Limb (tissue), 2 donors: ENCODE data around the gene NFIA.

Experiments
- DNase-seq, 2 donors: peaks; one replicate each; pipeline ENCODE4 v3.0.0-alpha.2; 2016; ENCODE audit errors: extremely low spot score in 2 of 2

The NFIA gene

GRCh38 chr1:61426254-61426653, 343.9 kb downstream of the NFIA start:
- DNase-seq = no peak

GRCh38 chr1:61426885-61427284, 344.5 kb downstream of the NFIA start:
- DNase-seq = no peak

- DNase-seq = peak in 1 of 2 donors; percentile 55
Measured at GRCh38 chr1:61427510-61427909, 345.1 kb downstream of the NFIA start.

GRCh38 chr1:61428146-61428545, 345.8 kb downstream of the NFIA start:
- DNase-seq = peak in 1 of 2 donors; percentile 70

GRCh38 chr1:61432616-61433388, 350.4 kb downstream of the NFIA start:
- DNase-seq = no peak

GRCh38 chr1:61433646-61434045, 351.3 kb downstream of the NFIA start:
- no peak for DNase-seq

GRCh38 chr1:61434276-61434675, 351.9 kb downstream of the NFIA start:
- no peak for DNase-seq

GRCh38 chr1:61435226-61435625, 352.9 kb downstream of the NFIA start:
- DNase-seq = no peak

GRCh38 chr1:61436016-61436415, 353.7 kb downstream of the NFIA start:
- no peak for DNase-seq

GRCh38 chr1:61436491-61437120, 354.2 kb downstream of the NFIA start:
- no peak for DNase-seq

GRCh38 chr1:61439234-61439633, 356.9 kb downstream of the NFIA start:
- no peak for DNase-seq

- no peak for DNase-seq
Measured at GRCh38 chr1:61441723-61442262, 359.4 kb downstream of the NFIA start.

GRCh38 chr1:61442544-61442943, 360.2 kb downstream of the NFIA start:
- DNase-seq = no peak

- DNase-seq = no peak
Measured at GRCh38 chr1:61444288-61444687, 361.9 kb downstream of the NFIA start.

GRCh38 chr1:61445269-61445825, 363.0 kb downstream of the NFIA start:
- DNase-seq = no peak

GRCh38 chr1:61446531-61446991, 364.2 kb downstream of the NFIA start:
- no peak for DNase-seq

GRCh38 chr1:61447106-61447967, 365.0 kb downstream of the NFIA start:
- DNase-seq = no peak

- DNase-seq = no peak
Measured at GRCh38 chr1:61447968-61448430, 365.6 kb downstream of the NFIA start.

GRCh38 chr1:61448914-61449313, 366.6 kb downstream of the NFIA start:
- peak; percentile 57 to 83 for DNase-seq

GRCh38 chr1:61449410-61449809, 367.0 kb downstream of the NFIA start:
- no peak for DNase-seq

- DNase-seq = no peak
Measured at GRCh38 chr1:61450454-61450853, 368.1 kb downstream of the NFIA start.
